Measurements from ENCODE around the gene STARD13.

Gene STARD13

GRCh38 chr13:33079960-33080359 is 205.6 kb downstream of the STARD13 start:
- DNase-seq, result no peak

- no peak for DNase-seq
Observed at GRCh38 chr13:33078263-33078662, 207.3 kb downstream of the STARD13 start.

GRCh38 chr13:33076001-33076992 is 209.3 kb downstream of the STARD13 start:
- DNase-seq, result no peak

- no peak for DNase-seq
Observed at GRCh38 chr13:33073338-33073737, 212.2 kb downstream of the STARD13 start.

- no peak for DNase-seq
Observed at GRCh38 chr13:33072759-33073158, 212.8 kb downstream of the STARD13 start.

- DNase-seq, result no peak
Observed at GRCh38 chr13:33072282-33072681, 213.3 kb downstream of the STARD13 start.

GRCh38 chr13:33070713-33071112 is 214.8 kb downstream of the STARD13 start:
- no peak for DNase-seq

GRCh38 chr13:33069365-33069764 is 216.2 kb downstream of the STARD13 start:
- no peak for DNase-seq

GRCh38 chr13:33066329-33066728 is 219.2 kb downstream of the STARD13 start:
- DNase-seq, result no peak

- DNase-seq, result no peak
Observed at GRCh38 chr13:33060815-33061214, 224.7 kb downstream of the STARD13 start.

GRCh38 chr13:33058776-33059327 is 226.7 kb downstream of the STARD13 start:
- DNase-seq, result no peak

GRCh38 chr13:33057019-33057780 is 228.4 kb downstream of the STARD13 start:
- DNase-seq, result no peak

GRCh38 chr13:33053397-33054066 is 232.0 kb downstream of the STARD13 start:
- no peak for DNase-seq
